Tibial nerve (tissue), 4 donors: ENCODE results near the gene GSE1. TPM values are rescaled to one million over a fixed set of nuclear protein-coding genes. Genes with fewer than 3 reads are reported as not detected.

ENCODE experiments used
- DNase-seq, 2 donors: peaks; one replicate each; pipeline ENCODE4 v3.0.0-alpha.2; 2019; ENCODE audit warnings: low spot score in 2 of 2
- H3K27ac ChIP-seq, 4 donors: fragments of 200-600 bp; sonication (generic) in 3 of 4; one replicate each; pipeline ENCODE4 v1.5.1; 2017 to 2019; ENCODE audit warnings: mild to moderate bottlenecking in 1 of 4
- H3K27me3 ChIP-seq, 2 donors: fragments of 200-600 bp; sonication (generic) in 1 of 2; one replicate each; pipeline versions ENCODE4 v1.5.1 to v1.6.0; 2017 to 2019
- H3K36me3 ChIP-seq, 3 donors: fragments of 200-600 bp; sonication (generic); one replicate each; pipeline ENCODE4 v1.5.1; 2018 to 2019
- H3K4me1 ChIP-seq, 4 donors: fragments of 200-600 bp; sonication (generic) in 3 of 4; one replicate each; pipeline ENCODE4 v1.5.1; 2017 to 2019
- H3K4me3 ChIP-seq, 4 donors: fragments of 200-600 bp; sonication (generic) in 3 of 4; one replicate each; pipeline ENCODE4 v1.5.1; 2017 to 2019; ENCODE audit warnings: mild to moderate bottlenecking in 1 of 4, moderate library complexity in 1 of 4
- H3K9me3 ChIP-seq, 4 donors: fragments of 200-600 bp; sonication (generic) in 3 of 4; one replicate each; pipeline ENCODE4 v1.5.1; 2017 to 2019
- EP300 ChIP-seq, 2 donors: sonication (generic); formaldehyde crosslinking; IDR thresholded peaks; one replicate each; pipeline ENCODE4 v1.6.1; 2017; ENCODE audit warnings: antibody characterized with exemption in 2 of 2, mild to moderate bottlenecking in 1 of 2
- POLR2A ChIP-seq, 2 donors: fragments of 450-650 bp; IDR thresholded peaks; one replicate each; pipeline ENCODE4 v1.6.1; 2017; ENCODE audit warnings: antibody characterized with exemption in 2 of 2, mild to moderate bottlenecking in 2 of 2, moderate library complexity in 2 of 2
- WGBS, 2 donors: methylation state at CpG; one replicate each; pipeline ENCODE4 v1.1.5; 2018; 5-methylcytosine and 5-hydroxymethylcytosine counted together
- total RNA-seq, 4 donors: library from RNA; depleted of rRNA; stranded (reverse); fragments of >200 nt; gene quantifications; one replicate each; pipeline ENCODE4 v1.1.0, GENCODE V29; 2016
- TF ChIP-seq, protein P1 (sequence below), 5 experiments: fragments of 200-600 bp in 3 of 5; fragments of 450-650 bp in 2 of 5; sonication (generic) in 3 of 5; IDR thresholded peaks; one replicate each; pipeline ENCODE4 v1.5.1; 2016 to 2019; ENCODE audit warnings: antibody characterized with exemption in 5 of 5, mild to moderate bottlenecking in 3 of 5, moderate library complexity in 2 of 5

The GSE1 gene
- total RNA-seq, 4 donors from 2014 or later, result 65.1 to 147 (median 83.5) TPM

DNA sequence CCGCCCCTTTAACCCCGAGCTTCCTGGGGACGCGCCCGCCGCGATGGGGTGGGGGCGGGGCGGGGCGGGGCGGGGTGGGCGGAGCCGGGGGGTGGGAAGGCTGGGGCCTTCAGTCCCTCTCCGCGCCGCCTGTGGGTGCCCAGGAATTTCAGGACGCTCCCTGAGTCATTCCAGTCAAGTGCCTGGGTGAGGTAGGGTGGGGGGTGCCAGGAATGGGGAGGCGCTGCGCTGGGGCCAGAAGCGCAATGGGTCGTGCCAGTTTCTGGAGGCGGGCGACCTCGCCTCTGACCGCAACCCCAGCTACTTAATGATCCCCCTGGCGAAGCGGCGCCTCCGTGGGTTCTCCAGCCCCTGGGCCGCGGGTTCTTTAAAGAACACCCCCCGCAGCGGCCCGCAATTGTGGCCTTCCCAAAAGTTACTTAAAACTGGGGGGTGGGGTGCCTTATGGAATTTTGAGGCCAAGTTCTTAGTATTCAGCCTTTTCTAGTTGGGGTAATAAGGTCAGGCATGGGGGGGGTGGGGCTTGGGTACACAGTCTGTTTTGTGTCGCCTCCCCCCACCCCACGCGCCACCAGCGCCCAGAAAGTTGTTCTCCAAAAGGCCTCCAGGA is 826 bp upstream of the GSE1 start:
- TF ChIP-seq POLR2A (IDR thresholded peaks at IDR 0.05), result no peak
- TF ChIP-seq EP300 (IDR thresholded peaks at IDR 0.05), result no peak
- TF ChIP-seq, protein P1, sequence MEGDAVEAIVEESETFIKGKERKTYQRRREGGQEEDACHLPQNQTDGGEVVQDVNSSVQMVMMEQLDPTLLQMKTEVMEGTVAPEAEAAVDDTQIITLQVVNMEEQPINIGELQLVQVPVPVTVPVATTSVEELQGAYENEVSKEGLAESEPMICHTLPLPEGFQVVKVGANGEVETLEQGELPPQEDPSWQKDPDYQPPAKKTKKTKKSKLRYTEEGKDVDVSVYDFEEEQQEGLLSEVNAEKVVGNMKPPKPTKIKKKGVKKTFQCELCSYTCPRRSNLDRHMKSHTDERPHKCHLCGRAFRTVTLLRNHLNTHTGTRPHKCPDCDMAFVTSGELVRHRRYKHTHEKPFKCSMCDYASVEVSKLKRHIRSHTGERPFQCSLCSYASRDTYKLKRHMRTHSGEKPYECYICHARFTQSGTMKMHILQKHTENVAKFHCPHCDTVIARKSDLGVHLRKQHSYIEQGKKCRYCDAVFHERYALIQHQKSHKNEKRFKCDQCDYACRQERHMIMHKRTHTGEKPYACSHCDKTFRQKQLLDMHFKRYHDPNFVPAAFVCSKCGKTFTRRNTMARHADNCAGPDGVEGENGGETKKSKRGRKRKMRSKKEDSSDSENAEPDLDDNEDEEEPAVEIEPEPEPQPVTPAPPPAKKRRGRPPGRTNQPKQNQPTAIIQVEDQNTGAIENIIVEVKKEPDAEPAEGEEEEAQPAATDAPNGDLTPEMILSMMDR (IDR thresholded peaks at IDR 0.05), result no peak

DNA sequence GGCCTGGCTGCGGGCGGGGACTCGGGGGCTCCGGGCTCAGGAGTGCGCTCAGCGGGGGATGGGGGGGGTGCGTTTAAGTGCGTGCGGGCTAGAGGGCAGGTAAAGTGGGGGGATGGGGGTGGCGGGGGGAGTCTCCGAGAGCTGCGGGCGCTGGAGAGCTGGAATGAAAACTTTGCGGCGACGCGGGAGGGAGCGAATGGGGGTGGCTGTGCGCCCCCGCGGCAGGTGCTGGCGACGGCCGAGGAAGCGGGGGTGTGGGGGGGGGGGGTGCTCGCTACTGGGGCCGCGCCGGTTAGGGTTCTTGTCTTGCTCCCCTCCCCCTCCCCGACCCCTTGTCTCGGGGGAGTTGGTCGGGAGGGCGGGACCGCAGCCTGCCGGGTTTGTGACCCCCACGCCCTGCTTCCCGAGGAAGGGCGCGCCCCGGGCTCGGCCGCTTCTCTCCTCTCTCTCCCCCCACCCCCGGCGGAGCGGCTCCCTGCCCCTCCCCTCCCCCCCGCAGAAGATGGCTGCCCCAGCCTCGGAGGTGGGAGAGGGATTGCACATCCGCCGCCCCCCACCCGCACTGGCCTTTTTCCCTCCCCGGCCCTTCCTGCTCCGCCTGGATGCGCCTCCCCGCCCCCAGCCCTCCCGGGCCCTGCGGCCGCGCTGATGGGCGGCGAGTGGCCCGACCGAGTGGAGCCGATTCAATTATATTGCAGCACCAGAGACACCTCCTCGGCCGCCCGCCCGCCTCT is 649 bp downstream of the GSE1 start:
- Histone ChIP-seq H3K27me3 (no peaks in the 10 kb centered on the region), H3K36me3 (peaks cover 0 to under 1% (median 0%) of the 10 kb centered on the region in 3 donors), H3K4me3 (peak overlapping the region; percentile 50 to 80 (median 62)), H3K27ac (peak overlapping the region; percentile 70 to 94 (median 89)), H3K4me1 (peaks cover 0 to 71% (median 44%) of the 10 kb centered on the region in 4 donors), H3K9me3 (no peaks in the 10 kb centered on the region)
- peak; percentile 49 to 60 for DNase-seq
- no peak for TF ChIP-seq EP300 (IDR thresholded peaks at IDR 0.05)
- TF ChIP-seq, protein P1 (IDR thresholded peaks at IDR 0.05), result no peak
- WGBS, 2 donors, result 1 to 3% methylated on average over 28 to 37 of the region's 67 CpGs

More for the DNA sequence above, 826 bp upstream of the GSE1 start:
- no peaks in the 10 kb centered on the region for H3K9me3 ChIP-seq
- peak; percentile 44 to 46 for DNase-seq
- 0 to 2% methylated on average over 17 to 21 of the region's 38 CpGs for WGBS, 2 donors
- peak overlapping the region; percentile 50 to 80 (median 62) for H3K4me3 ChIP-seq
- H3K4me1 ChIP-seq, result peaks cover 0 to 76% (median 47%) of the 10 kb centered on the region in 4 donors
- peak overlapping the region; percentile 70 to 94 (median 89) for H3K27ac ChIP-seq
- H3K27me3 ChIP-seq, result no peaks in the 10 kb centered on the region
- H3K36me3 ChIP-seq, result no peaks in the 10 kb centered on the region

DNA sequence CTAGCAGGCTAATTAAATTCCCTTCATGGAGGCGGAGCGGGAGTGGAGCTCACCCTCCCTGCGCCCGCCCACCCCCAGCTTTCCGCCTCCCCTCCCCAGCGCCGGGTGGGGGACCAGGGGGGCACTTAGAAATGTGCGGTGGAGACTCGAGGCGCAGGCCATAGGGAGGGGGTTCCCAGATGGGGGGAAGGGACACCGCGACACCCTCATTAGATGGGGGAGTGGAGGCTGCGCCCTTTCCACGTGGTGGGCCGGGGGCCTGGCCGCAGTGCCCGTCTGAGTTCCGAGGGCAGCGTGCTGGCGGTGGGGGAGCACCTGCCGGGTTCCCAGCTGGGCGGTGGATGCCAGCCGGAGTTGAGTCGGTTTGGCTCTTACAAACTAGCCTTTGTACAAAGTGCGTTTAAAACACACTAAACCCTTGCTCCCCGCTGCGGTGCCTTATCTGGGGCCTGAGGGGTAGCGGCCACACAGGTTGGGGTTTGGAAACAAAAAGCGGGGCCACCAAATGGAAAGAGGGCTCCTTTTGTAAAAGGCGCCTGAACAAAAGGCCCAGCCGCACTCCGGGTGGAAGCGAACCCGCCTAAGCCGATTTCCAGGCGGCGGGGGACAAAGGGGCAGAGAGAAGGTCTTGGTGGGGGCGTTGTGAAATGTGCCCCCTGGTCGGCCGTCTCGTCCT is 1.4 kb downstream of the GSE1 start:
- DNase-seq, result no peak
- H3K9me3 ChIP-seq, result no peaks in the 10 kb centered on the region
- peak overlapping the region in 3 of 4 donors; percentile 87 to 94 (median 91) for H3K27ac ChIP-seq
- no peaks in the 10 kb centered on the region for H3K27me3 ChIP-seq
- peaks cover 0 to 71% (median 44%) of the 10 kb centered on the region in 4 donors for H3K4me1 ChIP-seq
- 51 to 56% methylated on average over 37 to 39 of the region's 41 CpGs for WGBS, 2 donors
- peaks cover 0 to 6% (median 0%) of the 10 kb centered on the region in 3 donors for H3K36me3 ChIP-seq
- peak overlapping the region; percentile 50 to 80 (median 62) for H3K4me3 ChIP-seq
- TF ChIP-seq EP300 (IDR thresholded peaks at IDR 0.05) (no peak), POLR2A (IDR thresholded peaks at IDR 0.05) (no peak)
- TF ChIP-seq, protein P1 (IDR thresholded peaks at IDR 0.05), result no peak

DNA sequence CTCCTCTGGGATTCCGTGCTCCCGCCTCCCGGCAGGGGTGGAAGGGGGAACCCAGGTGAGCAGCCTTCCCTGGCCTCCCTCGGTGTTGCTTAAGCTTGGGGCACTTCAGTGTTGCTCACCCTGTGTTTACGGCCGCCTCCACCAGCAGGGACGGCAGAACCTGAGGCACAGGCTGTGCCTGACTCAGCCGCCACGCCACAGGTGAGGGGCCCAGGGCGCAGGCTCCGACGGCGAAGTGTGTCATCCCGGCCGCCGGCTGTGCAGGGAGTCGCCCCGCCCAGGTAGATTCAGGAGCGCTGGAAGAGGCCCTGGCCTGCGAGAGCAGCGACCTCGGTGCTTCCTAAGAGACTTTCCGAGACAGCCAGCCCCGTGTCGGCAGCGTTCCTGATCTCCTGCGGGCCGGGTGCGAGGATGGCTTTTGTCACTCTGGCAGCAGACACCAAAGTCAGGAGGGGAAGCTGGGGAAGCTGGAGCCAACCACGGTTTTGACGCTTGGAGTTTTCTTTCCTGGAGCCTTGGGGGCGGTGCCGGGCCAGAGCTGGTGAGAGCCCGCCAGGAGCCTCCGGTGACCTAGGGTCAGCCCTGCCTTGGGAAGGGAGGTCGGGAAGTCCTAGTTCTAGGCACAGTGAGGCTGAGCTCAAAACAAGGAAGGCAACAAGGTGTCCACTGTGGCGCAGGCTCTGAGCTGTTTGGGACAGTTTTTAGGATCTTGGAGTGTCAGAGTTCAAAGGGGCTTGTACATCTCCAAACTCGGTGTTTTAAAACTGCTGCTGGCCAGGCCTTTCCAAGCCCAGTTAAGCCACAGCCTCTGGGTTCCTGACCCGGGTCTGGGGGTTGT is 2.1 kb downstream of the GSE1 start:
- Histone ChIP-seq H3K27ac (peak overlapping the region in 3 of 4 donors; percentile 87 to 94 (median 91)), H3K36me3 (peaks cover 0 to 13% (median 0%) of the 10 kb centered on the region in 3 donors), H3K4me1 (peaks cover 0 to 65% (median 42%) of the 10 kb centered on the region in 4 donors), H3K4me3 (peak overlapping the region in 1 of 4 donors; percentile 60), H3K27me3 (no peaks in the 10 kb centered on the region), H3K9me3 (no peaks in the 10 kb centered on the region)
- DNase-seq, result peak in 1 of 2 donors; percentile 18
- TF ChIP-seq, protein P1 (IDR thresholded peaks at IDR 0.05), result no peak
- TF ChIP-seq EP300 (IDR thresholded peaks at IDR 0.05) (no peak), POLR2A (IDR thresholded peaks at IDR 0.05) (no peak)
- WGBS, 2 donors, result 54 to 65% methylated on average over 25 to 38 of the region's 39 CpGs
